NCI-H2196 (cell line): Measurements from ENCODE around the gene RAD51B.

Experiments used
- DNase-seq: peaks from one replicate; lab custom pipeline; 2025; ENCODE audit not compliant: unreplicated experiment; lab: John Stamatoyannopoulos, UW

The RAD51B gene

DNA sequence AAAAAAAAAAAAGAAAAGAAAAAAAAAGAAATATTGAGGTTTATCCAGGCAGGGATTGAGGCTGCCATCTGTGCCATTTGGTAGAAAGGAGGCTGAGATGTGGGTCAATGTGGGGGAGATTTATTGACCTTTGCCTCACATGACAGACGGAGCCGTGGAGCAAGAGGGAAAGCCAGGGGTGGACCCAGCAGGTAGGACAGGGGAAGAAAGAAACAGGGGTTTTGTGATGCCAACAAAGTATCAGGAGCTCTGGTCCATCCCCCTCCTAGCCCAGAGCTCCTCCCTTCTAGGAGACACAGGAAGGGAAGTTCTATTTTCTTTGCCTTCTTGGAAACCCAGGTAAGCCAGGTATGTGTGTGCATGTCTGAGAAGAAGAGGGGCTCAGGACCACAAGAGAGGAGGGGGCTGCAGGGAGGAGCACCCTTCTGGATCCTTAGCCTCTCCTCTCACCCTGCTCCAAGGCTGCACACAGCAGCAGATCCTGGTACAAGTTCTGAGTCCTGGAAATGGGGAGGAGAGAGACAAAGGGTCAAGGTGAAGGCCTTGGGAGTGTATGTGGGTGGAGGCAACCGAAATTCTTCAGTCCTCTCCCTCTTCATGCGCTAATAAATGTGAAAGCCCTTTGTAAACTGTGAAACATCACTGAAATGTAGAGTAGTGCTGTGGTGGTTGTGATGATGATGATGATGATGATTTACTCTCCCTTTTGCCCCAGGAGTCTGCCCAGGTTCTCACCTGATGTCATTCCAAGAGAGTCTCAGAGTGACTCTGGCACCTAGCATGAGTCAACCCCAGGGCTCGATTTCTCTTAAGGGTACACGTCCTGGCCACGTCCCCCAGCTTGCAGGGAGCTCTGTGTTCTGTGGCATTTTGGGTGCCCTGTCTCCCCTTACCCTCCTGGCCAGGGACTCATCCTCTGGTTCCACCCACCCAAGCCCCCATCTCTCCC lies 947.0 kb downstream of the RAD51B start:
- no peak for DNase-seq

DNA sequence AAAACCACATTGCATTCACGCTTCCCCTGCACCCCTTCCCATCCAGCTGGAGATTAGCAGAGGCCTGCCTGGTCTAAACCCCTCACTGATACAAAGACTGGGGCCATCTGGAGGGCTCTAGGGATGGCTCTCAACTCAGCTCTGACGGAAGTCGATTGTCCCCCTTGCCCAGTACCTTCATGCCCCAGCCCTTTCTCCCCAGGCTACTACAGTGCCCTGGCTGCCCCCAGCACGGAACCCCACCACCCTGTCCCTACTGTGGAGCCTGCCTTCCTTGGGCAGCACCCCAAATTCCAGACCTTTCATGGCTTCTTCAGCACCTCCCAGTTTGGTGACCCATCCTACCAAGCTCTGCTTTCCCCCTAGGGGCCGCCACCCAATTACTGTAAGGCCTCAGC lies 947.7 kb downstream of the RAD51B start:
- DNase-seq, result no peak

DNA sequence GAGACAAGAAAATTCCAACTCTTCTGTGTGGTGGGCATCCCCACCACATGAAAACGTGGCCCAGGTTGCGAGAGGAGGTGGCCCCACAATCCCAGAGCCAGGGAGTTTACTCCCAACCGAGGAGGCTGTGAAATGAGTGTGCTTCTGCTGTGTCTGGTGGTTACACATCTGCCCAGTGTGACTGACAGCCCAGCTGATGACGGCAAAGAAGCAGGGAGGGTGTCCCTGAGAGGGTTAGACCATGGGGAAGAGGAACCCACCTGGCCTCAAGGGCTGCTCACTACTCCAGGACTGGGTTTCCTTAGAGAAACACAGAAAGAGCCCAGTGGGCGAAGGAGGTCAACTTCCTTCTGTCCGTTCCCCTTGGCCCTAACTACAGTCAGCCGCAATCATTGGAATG lies 948.7 kb downstream of the RAD51B start:
- no peak for DNase-seq

DNA sequence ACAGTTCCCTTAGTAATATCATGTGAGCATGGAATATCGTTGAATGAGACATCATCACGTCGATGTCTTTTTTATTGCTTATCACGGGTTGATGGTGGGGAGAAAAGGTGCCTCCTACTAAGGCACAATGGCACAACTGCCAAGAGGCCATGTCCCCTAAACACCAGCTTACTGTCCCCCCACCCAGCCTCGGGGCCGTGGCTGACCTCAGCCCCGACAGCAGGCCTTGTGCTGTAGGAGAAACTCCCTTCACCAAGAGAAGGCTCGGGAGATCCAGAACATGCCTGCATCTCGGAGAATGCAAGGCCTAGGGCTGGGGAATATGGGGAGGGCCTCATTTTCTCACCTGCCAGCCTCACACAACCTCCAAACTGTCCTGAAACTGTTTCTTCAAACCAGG lies 950.5 kb downstream of the RAD51B start:
- DNase-seq, result no peak

DNA sequence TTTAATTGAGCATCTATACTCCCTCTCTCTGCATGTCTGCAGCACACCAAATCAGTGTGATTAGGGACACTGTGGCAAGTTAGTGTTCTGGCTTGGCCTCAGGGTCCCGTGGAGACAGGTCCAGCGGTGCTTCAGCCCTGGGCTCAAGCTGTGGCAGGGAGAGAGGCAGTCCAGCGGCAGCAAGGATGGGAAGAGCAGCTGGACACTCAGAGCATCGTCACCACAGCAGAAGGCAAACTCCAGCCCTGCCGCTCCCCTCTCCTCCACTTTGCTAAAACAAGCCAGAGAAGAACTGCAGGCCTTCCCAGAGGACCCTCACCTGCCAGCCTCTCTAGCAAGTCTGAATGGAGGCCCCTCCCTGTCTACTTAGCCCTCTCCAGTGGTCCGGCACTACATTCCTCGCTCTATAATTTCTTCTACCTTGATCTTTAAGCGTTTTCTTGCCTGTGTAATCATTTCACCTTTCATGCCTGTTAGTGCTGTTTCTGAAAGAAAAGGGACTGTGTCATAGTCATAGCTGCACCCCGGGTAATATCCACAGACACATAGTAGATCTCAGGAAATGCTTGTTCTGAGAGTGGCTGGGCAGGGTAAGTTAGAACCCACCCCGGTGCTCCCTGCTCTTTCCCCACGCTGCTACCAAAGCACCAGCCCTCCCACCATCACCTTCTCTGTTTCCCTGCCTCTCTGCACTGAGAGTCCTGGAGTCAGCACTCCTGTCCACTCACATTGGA lies 951.1 kb downstream of the RAD51B start:
- no peak for DNase-seq

DNA sequence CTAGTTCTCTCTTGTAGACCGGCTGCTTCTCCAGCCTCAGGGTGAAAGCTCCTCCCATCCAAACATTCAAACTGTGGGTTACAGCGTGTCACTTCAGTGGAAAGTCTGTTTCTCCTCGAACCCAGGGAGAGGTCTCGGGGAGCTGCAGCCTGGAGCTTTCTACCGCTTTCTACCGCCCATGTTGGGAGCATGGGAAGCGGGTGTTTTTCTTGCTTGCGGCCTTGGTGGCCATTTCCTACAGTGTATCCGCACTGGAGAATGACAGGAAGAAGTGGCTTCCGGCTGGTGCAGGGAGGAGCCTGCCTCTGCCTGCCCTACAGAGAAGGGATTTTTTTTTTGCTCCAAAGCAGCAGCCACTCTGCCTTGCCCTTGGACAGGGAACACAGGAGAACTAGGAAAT lies 952.1 kb downstream of the RAD51B start:
- no peak for DNase-seq

DNA sequence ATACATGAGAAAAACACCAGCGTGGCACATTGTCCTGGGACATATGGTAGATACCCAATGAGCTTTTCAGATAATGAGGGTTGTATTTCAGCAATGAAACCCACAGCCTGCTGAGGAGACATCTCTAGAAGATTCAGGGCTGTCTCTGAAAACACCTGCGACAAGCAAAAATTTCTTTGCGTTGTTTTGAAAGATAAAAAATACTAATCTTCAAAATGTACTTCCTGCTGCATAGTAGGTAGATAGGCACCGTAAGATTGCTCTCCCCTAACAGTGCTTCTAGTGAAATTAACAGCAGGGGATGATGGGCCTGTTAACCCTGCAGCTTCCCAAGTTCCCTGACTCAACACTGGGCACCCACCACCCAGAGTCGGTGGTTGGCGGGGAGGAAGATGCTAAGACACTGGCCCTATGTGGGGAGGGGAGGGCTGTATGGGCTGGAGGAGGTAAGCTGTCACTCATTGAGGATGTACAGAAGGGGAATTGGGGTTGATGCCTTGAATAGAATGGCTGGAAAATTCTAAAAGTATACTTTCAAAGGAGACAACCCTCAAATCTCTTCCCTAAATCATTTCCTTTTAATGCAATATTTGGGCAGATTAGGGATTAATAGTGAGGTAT lies 953.3 kb downstream of the RAD51B start:
- DNase-seq, result no peak

DNA sequence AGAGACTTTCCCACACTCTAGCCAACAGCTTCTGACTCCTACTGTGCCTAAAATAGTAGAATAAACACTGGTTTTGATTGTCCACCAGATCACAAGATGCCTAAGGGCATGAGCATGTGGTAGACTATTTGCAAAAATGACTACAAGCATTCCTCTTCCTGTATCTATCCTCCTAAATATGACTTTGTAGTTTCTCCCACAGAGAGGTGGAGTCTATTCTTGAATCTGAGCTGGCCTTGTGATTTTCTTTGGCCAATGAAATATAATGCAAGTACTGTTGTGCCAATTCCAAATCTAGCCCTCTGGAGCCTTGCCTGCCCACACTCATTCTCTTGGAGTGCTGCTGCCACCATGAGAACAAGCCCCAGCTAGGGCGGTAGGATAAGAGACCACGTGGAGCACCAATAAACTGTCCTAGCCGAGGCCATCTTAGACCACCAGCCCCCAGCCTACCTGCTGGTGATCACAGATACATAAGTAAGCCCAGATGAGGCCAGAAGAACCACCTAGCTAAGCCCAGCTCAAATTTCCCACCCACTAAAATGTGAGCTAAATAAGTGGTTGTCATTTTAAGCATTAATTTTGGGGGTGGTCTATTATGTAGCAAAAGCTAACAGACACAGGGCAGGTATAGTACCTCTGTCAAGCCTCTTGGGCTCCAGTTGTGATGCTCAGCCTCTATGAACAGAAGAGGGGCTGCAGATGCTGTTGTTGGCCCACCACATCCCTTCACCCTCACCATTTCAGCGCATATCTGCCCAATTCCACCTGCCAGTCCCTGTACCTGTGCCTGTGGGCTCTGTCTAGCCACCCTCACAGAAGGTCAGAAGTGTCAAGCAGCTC lies 955.4 kb downstream of the RAD51B start:
- no peak for DNase-seq

DNA sequence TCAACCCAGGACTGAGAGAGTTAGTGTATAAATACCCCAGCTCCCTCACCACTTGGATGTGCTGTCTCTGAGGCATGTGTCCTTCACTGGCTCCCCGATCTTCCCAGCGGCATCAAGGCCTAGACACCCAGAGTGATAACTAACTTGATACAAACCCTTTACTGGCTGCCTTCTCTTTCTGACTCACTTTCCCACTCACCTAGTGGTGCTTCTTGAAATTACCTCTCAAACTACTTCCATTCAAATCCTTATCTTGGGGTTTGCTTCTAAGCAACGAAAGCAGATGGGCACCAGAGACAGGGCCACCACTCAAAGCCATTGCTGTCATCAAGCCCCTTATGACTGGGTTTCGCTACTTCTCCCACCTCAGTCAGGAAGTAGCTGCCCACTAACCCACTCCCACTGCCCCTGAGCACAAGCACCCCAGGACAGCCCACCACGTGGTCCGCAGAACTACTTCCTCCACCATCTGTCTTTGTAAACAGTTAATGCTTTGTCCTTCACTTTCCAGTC lies 956.1 kb downstream of the RAD51B start:
- no peak for DNase-seq

DNA sequence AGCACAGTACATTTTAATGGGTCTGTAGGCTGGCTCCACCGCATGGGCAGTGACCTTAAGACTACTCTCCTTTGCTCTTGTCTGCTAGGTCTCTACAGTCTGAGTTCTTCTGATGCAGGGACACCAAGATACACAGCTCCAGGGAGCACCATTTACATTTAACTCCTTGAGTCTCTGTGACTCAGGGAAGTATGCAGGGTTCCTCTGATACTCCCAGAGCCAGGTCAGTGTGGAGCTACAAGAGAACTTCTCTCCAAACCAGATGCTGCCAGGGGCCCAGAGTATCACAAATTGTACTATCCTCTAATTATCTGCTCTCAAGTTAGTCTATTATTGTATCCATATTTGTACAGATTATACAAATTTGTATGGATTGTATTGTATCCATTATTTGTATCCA lies 958.1 kb downstream of the RAD51B start:
- DNase-seq, result no peak
